ENCODE data around the gene ADGRF1.
"Not testable (repeated sequence)": the region's sequence is repeated elsewhere in the genome, so short reads cannot be mapped to it uniquely, and the experiment has no call there.

Gene ADGRF1

DNA sequence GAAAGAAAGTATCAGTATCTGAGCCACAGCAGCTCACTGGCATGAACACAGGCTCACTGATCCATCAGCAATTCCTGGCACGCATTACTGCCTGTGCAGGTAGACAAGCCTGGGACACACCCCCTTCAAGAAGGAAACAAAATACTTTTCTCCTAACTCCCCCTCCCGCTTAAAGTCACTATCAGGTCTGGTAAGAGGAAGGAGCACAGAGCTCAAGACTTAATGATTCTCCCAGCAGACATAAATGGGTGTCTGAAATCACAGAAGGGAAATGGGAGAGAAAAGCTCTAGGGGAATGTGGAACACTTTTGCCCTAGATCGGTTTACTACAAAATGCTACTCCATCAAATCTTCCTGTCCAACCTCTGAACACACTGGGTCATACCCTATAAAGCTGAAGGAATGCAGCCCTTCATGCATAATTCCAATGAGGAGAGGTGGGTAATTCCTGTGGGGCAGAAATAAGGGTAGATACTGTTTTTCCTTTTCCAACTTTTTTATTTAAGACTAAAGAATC, at the start of gene ADGRF1:
Gene ADGRF1 (minus strand): TSS at position 58 of the 517 bp plus-strand sequence. CDS start 13,271 bp downstream, outside the sequence.
- no peak for DNase-seq

- DNase-seq = no peak
Observed at GRCh38 chr6:47090881-47091280, 48.7 kb upstream of the ADGRF1 start.

DNA sequence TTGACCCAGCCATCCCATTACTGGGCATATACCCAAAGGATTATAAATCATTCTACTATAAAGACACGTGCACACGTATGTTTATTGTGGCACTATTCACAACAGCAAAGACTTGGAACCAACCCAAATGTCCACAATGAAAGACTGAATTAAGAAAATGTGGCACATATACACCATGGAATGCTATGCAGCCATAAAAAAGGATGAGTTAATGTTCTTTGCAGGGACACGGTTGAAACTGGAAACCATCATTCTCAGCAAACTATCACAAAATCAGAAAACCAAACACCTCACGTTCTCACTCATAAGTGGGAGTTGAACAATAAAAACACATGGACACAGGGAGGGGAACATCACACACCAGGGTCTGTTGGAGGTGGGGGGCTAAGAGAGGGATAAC, 47.3 kb upstream of the ADGRF1 start:
- not testable (repeated sequence) for DNase-seq

DNA sequence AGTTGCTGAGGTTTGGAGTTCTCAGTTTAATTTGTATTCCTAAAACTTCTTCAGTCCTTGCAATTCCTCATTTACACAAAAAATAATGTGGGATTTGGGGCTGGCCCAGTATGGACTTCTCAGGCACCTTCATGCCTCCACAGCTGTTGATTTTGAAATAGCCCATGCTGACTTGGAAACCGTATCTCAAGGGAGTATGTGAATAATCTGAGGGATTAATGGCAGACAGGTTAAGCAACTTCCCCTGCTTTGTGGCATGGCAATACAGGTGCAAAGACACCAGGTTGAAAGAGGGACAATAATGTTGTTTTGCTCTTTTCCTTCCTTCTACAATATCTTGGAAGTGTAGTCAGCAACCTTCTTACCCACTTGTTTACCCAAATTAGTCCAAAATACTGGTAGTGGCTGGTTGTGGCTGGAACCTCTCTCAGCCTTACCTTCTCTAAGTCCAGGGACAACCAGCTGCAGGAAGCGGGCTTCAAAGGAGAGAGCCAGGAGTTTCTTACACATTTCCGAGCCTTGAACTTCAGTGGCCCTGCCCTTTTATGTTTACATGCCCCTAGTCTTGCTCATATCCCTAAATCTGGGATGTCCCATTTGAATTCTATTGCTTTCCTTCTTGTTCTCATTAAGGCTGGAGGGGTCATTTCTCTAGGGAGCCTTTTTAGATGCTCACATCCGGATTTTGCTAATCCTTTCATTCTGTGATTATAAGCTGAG, 44.1 kb upstream of the ADGRF1 start:
- DNase-seq = no peak

DNA sequence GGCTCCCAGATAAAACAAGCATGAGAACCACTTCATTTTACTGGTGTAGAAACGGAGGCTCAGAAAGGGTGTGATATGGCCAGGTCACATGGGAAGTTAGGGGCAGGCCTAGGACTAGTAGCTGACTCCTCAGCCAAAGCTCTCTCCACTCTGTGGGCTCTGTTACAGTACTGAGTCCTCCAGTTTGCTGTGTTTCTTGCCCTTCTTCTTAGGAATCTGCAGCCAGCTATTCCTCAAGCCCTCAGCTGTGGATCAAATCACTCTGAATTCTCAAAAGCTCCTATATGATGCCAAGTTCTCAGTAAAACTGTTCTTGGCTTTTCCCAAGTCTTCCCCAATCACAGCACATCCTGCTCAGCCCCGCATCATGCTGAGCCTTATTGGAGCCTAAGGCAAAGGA, 42.5 kb upstream of the ADGRF1 start:
- DNase-seq = no peak

GRCh38 chr6:47083586-47084047, 41.5 kb upstream of the ADGRF1 start:
- DNase-seq = peak in 1 of 2 experiments; percentile 5

DNA sequence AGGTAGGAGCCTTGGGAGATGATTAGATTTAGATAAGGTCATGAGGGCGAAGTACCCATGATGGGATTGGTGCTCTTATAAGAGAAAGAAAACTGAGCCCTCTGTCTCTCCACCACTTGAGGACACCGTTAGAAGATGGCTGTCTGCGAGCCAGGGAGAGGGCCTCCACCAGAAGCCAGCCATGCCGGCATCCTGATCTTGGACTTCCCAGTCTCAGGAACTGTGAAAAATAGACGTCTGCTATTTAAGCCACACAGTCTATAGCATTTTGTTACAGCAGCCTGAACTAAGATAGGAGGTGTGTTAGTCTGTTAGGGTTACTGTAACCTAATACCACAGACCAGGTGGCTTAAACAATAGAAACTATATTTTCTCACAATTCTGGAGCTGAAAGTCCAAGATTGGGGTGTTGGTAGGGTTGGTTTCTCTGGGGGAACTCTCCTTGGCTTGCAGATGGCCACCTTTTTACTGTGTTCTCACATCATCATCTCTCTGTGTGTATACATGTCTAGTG, 38.0 kb upstream of the ADGRF1 start:
- no peak for DNase-seq

GRCh38 chr6:47079638-47080037, 37.5 kb upstream of the ADGRF1 start:
- DNase-seq = peak in 1 of 2 experiments; percentile 12

- no peak for DNase-seq
Observed at GRCh38 chr6:47078991-47079390, 36.9 kb upstream of the ADGRF1 start.

- DNase-seq = peak in 1 of 2 experiments; percentile 19
Observed at GRCh38 chr6:47076422-47077344, 34.6 kb upstream of the ADGRF1 start.

- DNase-seq = no peak
Observed at GRCh38 chr6:47075741-47076421, 33.7 kb upstream of the ADGRF1 start.

DNA sequence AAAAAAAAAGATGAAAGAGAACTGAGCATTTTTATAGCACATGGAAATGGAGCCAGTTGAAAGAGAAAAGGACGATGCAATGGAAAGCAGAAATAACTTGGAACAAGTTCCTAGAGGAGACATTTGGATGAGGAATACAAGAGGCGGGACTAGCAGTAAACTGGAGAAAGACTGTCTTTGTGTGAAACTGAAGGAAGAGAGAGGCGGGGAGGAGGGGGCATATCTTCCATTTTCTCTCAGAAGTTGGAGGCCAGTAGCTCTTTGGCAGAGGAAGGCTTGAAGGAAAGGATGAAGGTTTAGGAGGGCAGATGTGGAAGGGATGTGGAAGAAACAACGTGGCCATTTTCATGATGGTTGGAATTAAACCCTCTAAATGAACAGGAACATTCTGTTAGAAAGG, 33.0 kb upstream of the ADGRF1 start:
- DNase-seq = no peak

DNA sequence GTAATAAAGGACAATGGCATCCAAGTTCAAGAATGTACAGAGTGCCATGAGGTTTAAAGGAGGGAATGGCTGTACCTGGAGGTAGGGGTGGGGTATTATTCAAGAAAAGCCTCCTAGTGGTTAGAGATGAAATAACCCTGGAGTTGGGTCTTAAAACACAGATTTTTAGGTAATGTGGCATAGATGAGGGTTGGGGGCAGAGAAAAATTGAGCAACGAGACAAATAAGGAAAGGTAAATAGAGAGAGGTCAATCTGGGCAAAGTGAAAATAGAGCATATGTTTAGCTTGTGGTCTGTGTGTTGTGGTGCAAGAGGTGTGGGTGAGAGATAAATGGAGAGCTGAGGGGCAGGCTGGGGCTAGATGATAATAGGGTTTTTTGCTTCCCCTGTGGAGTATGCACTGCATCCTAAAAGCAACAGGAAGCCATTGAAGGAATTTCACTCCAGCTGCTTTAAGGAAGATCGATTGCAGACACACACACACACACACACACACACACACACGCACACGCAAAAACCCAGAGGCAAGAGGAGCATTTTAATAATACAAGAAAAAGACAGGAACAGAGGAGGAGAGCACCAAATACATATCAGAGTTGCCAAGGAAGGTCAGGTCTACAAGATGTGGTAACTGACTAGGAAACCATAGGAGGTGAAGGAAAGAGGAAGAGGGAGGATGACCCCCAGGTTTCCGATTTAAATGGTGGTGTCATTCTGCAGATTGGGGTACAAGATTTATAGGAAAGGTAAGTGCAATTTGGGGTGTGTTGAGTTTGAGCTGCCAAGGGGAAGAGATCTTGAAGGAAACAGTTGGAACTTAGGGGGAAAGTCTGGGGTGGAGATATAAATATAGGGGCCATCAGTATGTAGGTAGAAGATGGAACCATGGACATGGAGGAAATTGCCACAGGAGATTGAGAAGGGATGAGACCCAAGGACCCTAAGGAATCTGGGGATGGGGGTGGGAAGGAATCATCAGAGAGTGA, 31.3 kb upstream of the ADGRF1 start:
- peak in 1 of 2 experiments; percentile 3 for DNase-seq

DNA sequence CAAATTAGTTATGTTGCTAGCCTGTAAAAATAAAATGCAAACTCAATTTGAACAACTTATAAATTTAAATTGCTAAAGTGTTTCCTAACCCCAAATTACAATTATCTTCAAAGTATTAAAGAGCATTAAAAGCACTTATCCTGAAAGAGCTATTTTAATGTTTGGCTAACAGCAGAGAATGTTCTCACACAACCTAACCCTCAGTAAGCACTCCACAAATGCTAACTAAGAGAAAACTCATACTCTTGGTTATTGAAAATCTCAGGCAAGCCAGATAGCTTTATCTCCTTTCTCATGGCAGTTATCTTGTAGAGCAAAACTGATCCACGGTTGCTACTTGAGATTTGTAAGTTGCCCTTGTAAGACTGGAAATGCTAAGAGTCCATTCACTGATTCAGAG, 30.5 kb upstream of the ADGRF1 start:
- DNase-seq = no peak

GRCh38 chr6:47071681-47072080, 29.5 kb upstream of the ADGRF1 start:
- DNase-seq = no peak

- no peak for DNase-seq
Observed at GRCh38 chr6:47070461-47070860, 28.3 kb upstream of the ADGRF1 start.

GRCh38 chr6:47069156-47069555, 27.0 kb upstream of the ADGRF1 start:
- DNase-seq = no peak

GRCh38 chr6:47066418-47066817, 24.3 kb upstream of the ADGRF1 start:
- no peak for DNase-seq

DNA sequence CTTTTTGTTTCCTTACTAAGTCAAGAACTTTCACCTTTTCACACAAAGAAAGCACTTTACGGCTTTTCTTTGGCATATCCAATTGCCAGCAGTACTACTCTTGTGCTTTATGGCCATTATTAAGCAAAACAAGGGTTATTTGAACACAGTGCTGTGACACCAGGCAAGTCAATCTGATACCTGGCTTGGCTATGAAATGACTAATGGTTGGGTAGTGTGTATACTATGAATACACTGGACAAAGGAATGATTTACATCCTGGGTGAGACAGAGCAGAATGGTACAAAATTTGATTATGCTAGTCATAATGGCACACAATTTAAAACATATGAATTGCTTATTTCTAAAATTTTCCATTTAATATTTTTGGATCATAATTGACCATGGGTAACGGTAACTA, 22.1 kb upstream of the ADGRF1 start:
- no peak for DNase-seq

DNA sequence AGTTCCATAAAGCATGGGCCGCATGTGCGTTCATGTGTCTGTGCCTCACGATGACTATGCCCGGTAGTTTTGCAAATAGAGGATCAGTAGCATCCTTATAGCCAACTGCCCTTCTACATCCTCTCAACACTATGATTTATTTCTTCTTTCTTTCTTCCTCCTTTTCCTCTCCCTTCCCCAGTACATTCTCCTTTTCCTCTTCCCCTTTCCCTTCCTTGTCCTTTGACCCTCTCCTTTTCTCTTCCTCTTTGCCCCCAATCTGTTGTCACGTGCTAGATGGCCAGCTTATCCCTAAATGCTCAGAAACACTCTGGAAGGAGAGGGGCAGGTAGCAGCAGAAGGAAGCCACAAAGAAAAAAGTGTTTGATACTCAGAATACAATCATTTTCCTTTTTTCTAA, 20.2 kb upstream of the ADGRF1 start:
- DNase-seq = no peak
